H4 (cell line): ENCODE data around the gene U2AF1L4. TPM values are rescaled to one million over a fixed set of nuclear protein-coding genes. Genes with fewer than 3 reads are reported as not detected.
"Not testable (repeated sequence)": the region's sequence is repeated elsewhere in the genome, so short reads cannot be mapped to it uniquely, and the experiment has no call there.

Experiments used
- DNase-seq: peaks from one replicate; pipeline ENCODE4 v3.0.0-alpha.2; 2015; ENCODE audit warnings: low spot score
- total RNA-seq: library from RNA; depleted of rRNA; stranded (reverse); fragments of >200 nt; shearing (Covaris generic); gene quantifications from 2 replicates; pipeline ENCODE4 v1.2.3, GENCODE V29; 2014

U2AF1L4 gene
- total RNA-seq, 1 experiment from 2014 or later: 27.5 TPM

GRCh38 chr19:35725216-35725861, 19.9 kb downstream of the U2AF1L4 start:
- no peak for DNase-seq

GRCh38 chr19:35724560-35724959, 20.7 kb downstream of the U2AF1L4 start:
- no peak for DNase-seq

- DNase-seq: not testable (repeated sequence)
These were observed 21.1 kb downstream of the U2AF1L4 start for GRCh38 chr19:35724132-35724531.

- DNase-seq: no peak
These were observed 21.5 kb downstream of the U2AF1L4 start for GRCh38 chr19:35723671-35724070.

GRCh38 chr19:35722897-35723296, 22.3 kb downstream of the U2AF1L4 start:
- DNase-seq: no peak

GRCh38 chr19:35722461-35722860, 22.8 kb downstream of the U2AF1L4 start:
- DNase-seq: no peak

- DNase-seq: no peak
These were observed 23.8 kb downstream of the U2AF1L4 start for GRCh38 chr19:35721374-35721773.

- no peak for DNase-seq
These were observed 24.6 kb downstream of the U2AF1L4 start for GRCh38 chr19:35720648-35721047.

- DNase-seq: no peak
These were observed 25.1 kb downstream of the U2AF1L4 start for GRCh38 chr19:35720163-35720524.

- DNase-seq: no peak
These were observed 25.6 kb downstream of the U2AF1L4 start for GRCh38 chr19:35719402-35720162.

GRCh38 chr19:35718345-35719041, 26.7 kb downstream of the U2AF1L4 start:
- DNase-seq: no peak

GRCh38 chr19:35717665-35718344, 27.4 kb downstream of the U2AF1L4 start, which contains the start of gene KMT2B:
KMT2B (plus strand) TSS chr19:35718003; CDS start chr19:35718019, 16 bp downstream.
- peak; percentile 97 for DNase-seq

GRCh38 chr19:35716801-35717664, 28.2 kb downstream of the U2AF1L4 start:
- peak; percentile 94 for DNase-seq

GRCh38 chr19:35715981-35716800, 29.0 kb downstream of the U2AF1L4 start:
- no peak for DNase-seq

GRCh38 chr19:35715355-35715809, 29.8 kb downstream of the U2AF1L4 start:
- no peak for DNase-seq

GRCh38 chr19:35714601-35715354, 30.4 kb downstream of the U2AF1L4 start:
- no peak for DNase-seq

GRCh38 chr19:35713904-35714495, 31.2 kb downstream of the U2AF1L4 start:
- DNase-seq: no peak

- DNase-seq: no peak
These were observed 31.7 kb downstream of the U2AF1L4 start for GRCh38 chr19:35713506-35713850.
